ENCODE measurements around the gene PFDN5.

The PFDN5 gene

DNA sequence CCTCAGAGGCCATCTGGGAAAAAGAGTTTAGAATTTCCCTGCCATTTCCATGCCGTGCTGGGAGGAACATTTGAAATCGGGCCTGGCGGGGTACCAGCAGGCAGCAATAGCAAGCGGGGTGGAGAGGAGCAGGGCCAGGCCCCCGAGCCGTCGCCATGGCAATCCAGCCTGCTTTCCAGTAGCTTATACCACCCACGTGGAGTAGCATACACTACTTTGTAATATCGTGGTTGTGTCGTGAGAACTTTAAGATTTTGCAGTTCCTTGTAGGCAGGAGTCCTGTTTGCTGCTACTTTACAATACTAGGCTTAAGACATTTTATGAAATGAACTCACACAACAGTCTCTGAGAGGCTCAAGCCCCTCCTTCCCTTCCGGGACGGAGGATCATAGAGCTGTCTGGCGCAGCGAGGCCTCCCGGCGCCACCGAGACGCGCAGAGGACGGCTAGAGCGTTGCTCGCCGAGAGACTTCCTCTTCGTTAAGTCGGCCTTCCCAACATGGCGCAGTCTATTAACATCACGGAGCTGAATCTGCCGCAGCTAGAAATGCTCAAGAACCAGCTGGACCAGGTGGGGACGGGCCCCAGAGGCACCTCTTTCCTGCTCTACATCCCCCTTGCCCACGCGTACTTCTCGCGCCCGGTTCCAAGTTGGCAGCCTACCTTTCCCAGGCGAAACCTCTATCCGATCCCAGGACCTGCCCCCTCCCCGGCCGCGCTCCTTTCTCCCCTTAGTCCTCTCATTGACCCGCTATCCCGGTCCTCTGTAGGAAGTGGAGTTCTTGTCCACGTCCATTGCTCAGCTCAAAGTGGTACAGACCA is at the start of gene PFDN5:
Gene PFDN5 (plus strand): TSS at position 473 of the 821 bp plus-strand sequence. CDS start 26 bp downstream, at position 499.
- DNase-seq (ENCODE audit: low spot score), result peak; percentile 90

GRCh38 chr12:53251477-53252348 is 43.6 kb upstream of the PFDN5 start:
- DNase-seq (ENCODE audit: low spot score), result peak; percentile 66

GRCh38 chr12:53252349-53252916 is 42.9 kb upstream of the PFDN5 start:
- no peak for DNase-seq (ENCODE audit: low spot score)

GRCh38 chr12:53253298-53253697 is 42.0 kb upstream of the PFDN5 start:
- no peak for DNase-seq (ENCODE audit: low spot score)

GRCh38 chr12:53254816-53255545 is 40.4 kb upstream of the PFDN5 start:
- no peak for DNase-seq (ENCODE audit: low spot score)

- DNase-seq (ENCODE audit: low spot score), result no peak
Observed at GRCh38 chr12:53255996-53256395, 39.3 kb upstream of the PFDN5 start.

DNA sequence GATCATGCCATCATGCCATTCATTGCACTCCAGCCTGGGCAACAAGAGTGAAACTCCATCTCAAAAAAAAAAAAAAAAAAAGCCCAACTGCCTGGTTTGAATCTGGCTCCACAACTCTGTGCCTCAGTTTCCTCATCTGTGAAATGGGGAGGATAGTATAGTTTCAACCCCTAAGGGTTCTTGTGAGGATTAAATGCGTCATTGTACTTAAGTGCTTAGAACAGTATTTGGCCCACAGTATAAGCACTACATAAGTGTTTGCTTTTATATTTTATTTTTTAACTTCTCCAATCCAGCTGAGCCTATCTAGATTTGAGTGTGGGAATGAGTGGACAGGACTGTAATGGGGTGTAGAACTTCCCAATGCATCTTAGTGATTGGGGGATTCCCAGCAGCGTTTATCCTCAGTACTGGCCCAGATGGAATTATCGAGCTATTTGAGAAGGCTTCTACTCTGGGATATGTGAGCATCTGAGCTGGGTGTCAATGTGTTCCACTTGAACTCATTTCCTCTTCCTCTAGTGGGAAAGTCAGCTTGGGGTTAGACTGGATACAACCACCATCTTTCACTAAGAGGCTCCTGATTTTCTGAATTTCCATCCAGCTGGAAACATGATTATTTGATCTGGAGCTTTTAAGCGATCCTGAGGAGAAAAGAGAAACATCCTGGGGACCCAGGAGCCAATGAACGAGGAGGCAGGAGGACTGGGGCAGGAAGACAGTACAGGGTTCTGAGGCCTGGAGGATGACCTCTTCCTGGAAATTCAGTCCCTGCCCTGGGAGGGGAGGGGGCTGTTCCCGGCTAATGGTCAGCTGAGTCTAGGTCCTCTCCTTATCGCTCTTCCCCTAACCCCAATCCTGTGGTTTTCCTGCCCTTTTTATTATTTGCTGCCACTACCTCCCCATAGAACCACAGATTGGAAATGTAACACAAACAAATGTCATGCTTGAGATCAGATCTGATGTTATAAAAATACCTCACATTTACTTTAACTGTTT is 36.5 kb upstream of the PFDN5 start:
- DNase-seq (ENCODE audit: low spot score), result no peak

GRCh38 chr12:53259891-53260290 is 35.5 kb upstream of the PFDN5 start:
- DNase-seq (ENCODE audit: low spot score), result no peak

GRCh38 chr12:53265783-53266182 is 29.6 kb upstream of the PFDN5 start:
- no peak for DNase-seq (ENCODE audit: low spot score)

- DNase-seq (ENCODE audit: low spot score), result no peak
Observed at GRCh38 chr12:53267306-53267998, 27.9 kb upstream of the PFDN5 start.

GRCh38 chr12:53267999-53268629 is 27.2 kb upstream of the PFDN5 start, which contains the start of gene ESPL1:
Gene ESPL1 (plus strand): TSS chr12:53268299. CDS start chr12:53268767, 468 bp downstream.
- peak; percentile 73 for DNase-seq (ENCODE audit: low spot score)

DNA sequence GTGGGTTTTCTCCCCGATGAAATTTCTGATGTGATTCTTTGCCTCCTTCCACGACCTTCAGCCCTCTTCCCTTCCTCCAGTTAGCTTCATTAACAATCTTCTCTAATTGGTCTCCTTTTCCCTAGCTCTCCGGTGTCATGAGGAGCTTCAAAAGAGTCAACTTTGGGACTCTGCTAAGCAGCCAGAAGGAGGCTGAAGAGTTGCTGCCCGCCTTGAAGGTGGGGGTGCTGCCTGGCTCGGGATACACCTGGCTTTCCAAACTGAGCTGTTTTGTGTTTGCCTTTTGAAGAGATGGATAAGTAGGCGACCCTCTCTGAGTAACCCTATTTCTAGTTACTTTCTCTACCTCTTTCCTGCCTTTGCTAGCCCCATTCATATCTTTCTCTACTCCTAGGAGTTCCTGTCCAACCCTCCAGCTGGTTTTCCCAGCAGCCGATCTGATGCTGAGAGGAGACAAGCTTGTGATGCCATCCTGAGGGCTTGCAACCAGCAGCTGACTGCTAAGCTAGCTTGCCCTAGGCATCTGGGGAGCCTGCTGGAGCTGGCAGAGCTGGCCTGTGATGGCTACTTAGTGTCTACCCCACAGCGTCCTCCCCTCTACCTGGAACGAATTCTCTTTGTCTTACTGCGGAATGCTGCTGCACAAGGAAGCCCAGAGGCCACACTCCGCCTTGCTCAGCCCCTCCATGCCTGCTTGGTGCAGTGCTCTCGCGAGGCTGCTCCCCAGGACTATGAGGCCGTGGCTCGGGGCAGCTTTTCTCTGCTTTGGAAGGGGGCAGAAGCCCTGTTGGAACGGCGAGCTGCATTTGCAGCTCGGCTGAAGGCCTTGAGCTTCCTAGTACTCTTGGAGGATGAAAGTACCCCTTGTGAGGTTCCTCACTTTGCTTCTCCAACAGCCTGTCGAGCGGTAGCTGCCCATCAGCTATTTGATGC is 26.4 kb upstream of the PFDN5 start:
- no peak for DNase-seq (ENCODE audit: low spot score)

DNA sequence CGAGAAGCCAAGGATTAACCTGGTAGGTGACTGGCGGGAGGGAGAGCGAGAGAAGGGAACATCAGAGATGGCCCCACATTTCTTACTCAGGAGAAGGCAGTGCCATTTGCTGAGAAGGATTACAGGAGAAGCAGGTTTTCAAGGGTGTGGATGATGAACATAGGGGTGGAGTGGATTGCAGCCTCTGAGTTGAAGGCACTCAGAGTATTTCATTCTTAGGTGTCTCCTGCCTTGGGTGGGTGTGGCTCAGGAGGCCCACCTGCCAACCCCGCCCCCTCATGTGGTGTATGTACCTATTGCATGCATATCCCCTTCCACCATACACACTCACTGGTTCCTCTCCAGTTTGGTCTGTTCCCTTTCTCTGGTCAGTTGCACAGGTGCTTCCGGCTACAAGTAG is 20.9 kb upstream of the PFDN5 start:
- DNase-seq (ENCODE audit: low spot score), result no peak

- DNase-seq (ENCODE audit: low spot score), result no peak
Observed at GRCh38 chr12:53276511-53276910, 18.8 kb upstream of the PFDN5 start.

GRCh38 chr12:53277981-53278380 is 17.4 kb upstream of the PFDN5 start:
- no peak for DNase-seq (ENCODE audit: low spot score)

GRCh38 chr12:53279283-53279869 is 16.0 kb upstream of the PFDN5 start:
- DNase-seq (ENCODE audit: low spot score), result no peak

GRCh38 chr12:53279888-53280498 is 15.3 kb upstream of the PFDN5 start:
- DNase-seq (ENCODE audit: low spot score), result no peak

- no peak for DNase-seq (ENCODE audit: low spot score)
Observed at GRCh38 chr12:53286448-53286847, 8.9 kb upstream of the PFDN5 start.
